Coronary artery (tissue), 2 donors: ENCODE measurements around the gene DCN.

ENCODE experiments used
- DNase-seq: peaks from one replicate; pipeline ENCODE4 v3.0.0-alpha.2; 2017; ENCODE audit warnings: low spot score
- H3K27ac ChIP-seq, 2 donors: fragments of 200-600 bp; sonication (generic); one replicate each; pipeline ENCODE4 v1.5.1; 2016 to 2019
- H3K4me3 ChIP-seq: fragments of 200-600 bp; sonication (generic); 2 replicates; pipeline ENCODE4 v1.5.1; 2016; ENCODE audit warnings: mild to moderate bottlenecking, moderate library complexity
- CTCF ChIP-seq: fragments of 200-600 bp; sonication (generic); IDR thresholded peaks from one replicate; pipeline ENCODE4 v1.5.1; 2019; ENCODE audit warnings: antibody characterized with exemption

The DCN gene

GRCh38 chr12:91205811-91206210 lies 23.2 kb upstream of the DCN start:
- no peak for DNase-seq
- no peak overlapping the region for H3K4me3 ChIP-seq
- H3K27ac ChIP-seq = no peak overlapping the region
- TF ChIP-seq CTCF = no peak

- TF ChIP-seq CTCF = no peak
- no peak overlapping the region for H3K27ac ChIP-seq
- no peak overlapping the region for H3K4me3 ChIP-seq
- no peak for DNase-seq
These were observed 21.8 kb upstream of the DCN start for GRCh38 chr12:91204421-91204820.

GRCh38 chr12:91203610-91204009 lies 21.0 kb upstream of the DCN start:
- Histone ChIP-seq H3K4me3 (no peak overlapping the region), H3K27ac (no peak overlapping the region)
- TF ChIP-seq CTCF = no peak
- DNase-seq = no peak

GRCh38 chr12:91202390-91202789 lies 19.8 kb upstream of the DCN start:
- DNase-seq = no peak
- no peak overlapping the region for H3K4me3 ChIP-seq
- TF ChIP-seq CTCF = no peak
- H3K27ac ChIP-seq = no peak overlapping the region

- no peak for DNase-seq
- TF ChIP-seq CTCF = no peak
- H3K27ac ChIP-seq = no peak overlapping the region
- no peak overlapping the region for H3K4me3 ChIP-seq
These were observed 13.8 kb upstream of the DCN start for GRCh38 chr12:91196436-91196835.

GRCh38 chr12:91194500-91194899 lies 11.9 kb upstream of the DCN start:
- Histone ChIP-seq H3K27ac (no peak overlapping the region), H3K4me3 (no peak overlapping the region)
- no peak for DNase-seq
- TF ChIP-seq CTCF = no peak

- DNase-seq = no peak
- Histone ChIP-seq H3K4me3 (no peak overlapping the region), H3K27ac (no peak overlapping the region)
- TF ChIP-seq CTCF = no peak
These were observed 9.0 kb upstream of the DCN start for GRCh38 chr12:91191513-91192111.
